T47D (cell line): ENCODE results near the gene ASTN2.
A peak's percentile ranks its signal among the peaks of the same experiment; 100 is the strongest.

Experiments
- DNase-seq, 2 experiments: peaks; one replicate each; pipeline versions ENCODE4 v3.0.0 to v3.0.0-alpha.2; 2011 to 2012; ENCODE audit warnings: low read depth in 1 of 2, low spot score in 1 of 2
- JUND ChIP-seq: IDR thresholded peaks from 2 replicates; pipeline ENCODE4 v1.6.1; 2012; ENCODE audit warnings: low read depth
- in situ Hi-C: cut with HindIII; loops from 2 replicates; pipeline ENCODE4 v1.10.0; 2016; ENCODE audit warnings: low sequenced_read_pairs, low pct_unique_long_range_greater_than_20kb

The ASTN2 gene

DNA sequence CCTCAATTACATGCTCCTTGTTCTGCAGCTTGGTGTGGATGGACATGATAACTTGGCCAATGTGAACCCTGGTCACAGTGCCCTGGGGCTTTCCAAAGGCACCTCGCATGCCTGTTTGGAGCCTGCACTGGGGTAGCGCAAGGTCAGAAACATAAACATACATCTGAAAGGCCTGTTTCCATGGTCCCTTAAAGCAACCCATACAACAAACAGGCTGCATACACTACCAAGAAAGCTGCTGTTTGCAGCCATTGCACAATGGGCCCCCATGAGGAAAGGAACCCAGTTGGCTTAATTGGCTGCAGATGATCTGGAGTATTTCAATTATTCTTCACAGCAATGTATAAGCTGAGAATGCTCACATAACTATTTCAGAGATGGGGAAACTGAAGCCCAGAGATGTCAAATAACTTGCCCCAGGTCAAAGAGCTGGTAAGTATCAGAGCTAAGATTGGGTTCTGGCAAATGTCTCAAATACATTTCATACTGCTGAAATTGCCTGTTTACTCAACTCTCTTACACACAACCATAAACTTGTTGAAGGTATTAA lies 233.9 kb downstream of the ASTN2 start:
- TF ChIP-seq JUND: no peak
- in situ Hi-C loops: no loop called here
- DNase-seq: no peak

- no peak for DNase-seq
- in situ Hi-C loops: no loop called here
- no peak for TF ChIP-seq JUND
These were observed 236.1 kb downstream of the ASTN2 start for GRCh38 chr9:117178596-117179375.

DNA sequence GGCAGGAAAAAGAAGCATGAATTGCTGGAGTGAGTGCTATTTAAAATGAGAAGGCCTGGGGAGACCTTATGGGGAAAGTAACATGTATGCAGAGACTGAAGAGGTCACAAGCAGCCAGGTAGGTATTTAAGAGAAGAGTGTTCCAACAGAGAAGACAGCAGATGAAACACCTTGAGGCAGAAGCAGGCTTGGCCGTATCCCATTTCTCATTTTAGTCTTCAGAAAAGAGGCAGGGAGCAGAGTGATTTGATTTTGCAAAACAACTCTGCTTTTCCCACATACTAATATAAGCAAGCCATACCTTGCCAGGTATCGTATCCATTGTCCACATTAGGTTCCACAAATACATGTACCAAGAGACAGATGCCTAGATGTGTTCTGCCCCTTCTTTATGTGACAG lies 244.3 kb downstream of the ASTN2 start:
- in situ Hi-C loops: no loop called here
- no peak for DNase-seq
- TF ChIP-seq JUND: no peak

DNA sequence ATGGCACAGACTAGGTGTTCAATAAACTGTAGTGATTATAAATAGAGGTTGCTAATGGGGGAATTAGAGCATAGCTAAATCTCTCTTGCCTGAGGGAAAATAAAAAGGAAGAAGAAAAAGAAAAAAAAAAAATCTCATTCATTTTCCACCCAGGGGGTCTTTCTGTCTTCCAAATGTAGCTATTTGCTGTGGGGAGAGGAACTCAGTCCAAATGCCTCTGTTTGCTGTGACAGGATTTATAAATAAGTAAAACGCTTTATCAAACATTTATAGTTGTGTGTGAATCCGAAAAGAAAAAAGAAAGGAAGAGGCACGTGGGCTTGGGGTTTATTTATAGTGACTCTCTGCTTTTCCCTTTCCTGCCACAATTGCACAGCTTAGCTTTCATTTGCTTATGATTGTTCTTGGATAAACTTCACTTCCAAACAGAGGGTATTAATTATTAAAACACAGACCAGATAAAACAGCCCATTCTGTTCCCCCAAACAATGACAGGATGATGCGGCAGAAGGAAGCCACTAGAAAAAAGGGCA lies 245.7 kb downstream of the ASTN2 start:
- DNase-seq: no peak
- no peak for TF ChIP-seq JUND
- in situ Hi-C loops: no loop called here

DNA sequence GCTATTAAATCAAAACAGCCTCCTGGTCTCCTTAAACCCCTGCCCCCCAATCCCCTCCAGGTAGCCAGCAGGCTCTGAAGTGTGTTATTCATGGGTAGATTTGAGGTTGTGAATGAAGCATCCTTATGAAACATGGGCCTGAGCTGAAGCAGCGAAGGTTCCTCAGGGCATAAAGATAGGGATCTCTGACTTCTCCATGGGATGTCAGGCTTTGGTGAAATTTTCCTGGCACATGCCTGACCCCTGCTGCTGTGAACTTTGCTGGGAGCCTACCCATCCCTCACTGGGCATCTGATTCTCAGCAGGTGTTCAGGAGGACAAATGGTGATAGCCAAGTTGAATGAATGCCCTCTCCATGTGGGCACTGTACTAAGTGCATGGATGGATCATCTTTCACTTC lies 250.3 kb downstream of the ASTN2 start:
- TF ChIP-seq JUND: no peak

DNA sequence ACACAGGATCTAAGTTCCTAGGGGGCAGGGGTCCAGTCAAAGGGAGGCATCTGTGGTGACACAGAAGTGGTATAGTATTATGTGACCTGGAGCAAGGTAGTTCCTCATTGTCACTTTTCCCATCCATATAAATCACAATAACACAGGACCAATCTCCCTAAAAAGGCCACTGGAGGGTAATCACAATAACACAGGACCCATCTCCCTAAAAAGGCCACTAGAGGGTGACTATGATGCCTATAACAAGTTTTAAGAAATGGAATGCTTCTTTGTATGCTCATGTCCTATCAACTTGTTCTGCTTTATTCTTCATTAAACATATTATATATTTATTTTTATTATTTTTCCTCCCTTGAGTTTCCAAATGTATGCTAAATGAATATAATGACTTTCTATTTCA lies 254.6 kb downstream of the ASTN2 start:
- in situ Hi-C loops: no loop called here
- TF ChIP-seq JUND: no peak
- DNase-seq: peak; percentile 15 to 37

More for the DNA sequence above, 250.3 kb downstream of the ASTN2 start:
- in situ Hi-C loops: no loop called here
- no peak for DNase-seq

- in situ Hi-C loops: no loop called here
- TF ChIP-seq JUND: no peak
- DNase-seq: no peak
These were observed 257.9 kb downstream of the ASTN2 start for GRCh38 chr9:117156771-117157535.

GRCh38 chr9:117156144-117156688 lies 258.6 kb downstream of the ASTN2 start:
- no peak for DNase-seq
- in situ Hi-C loops: no loop called here
- TF ChIP-seq JUND: no peak

GRCh38 chr9:117153021-117153420 lies 261.8 kb downstream of the ASTN2 start:
- in situ Hi-C loops: no loop called here
- no peak for TF ChIP-seq JUND
- DNase-seq: no peak

DNA sequence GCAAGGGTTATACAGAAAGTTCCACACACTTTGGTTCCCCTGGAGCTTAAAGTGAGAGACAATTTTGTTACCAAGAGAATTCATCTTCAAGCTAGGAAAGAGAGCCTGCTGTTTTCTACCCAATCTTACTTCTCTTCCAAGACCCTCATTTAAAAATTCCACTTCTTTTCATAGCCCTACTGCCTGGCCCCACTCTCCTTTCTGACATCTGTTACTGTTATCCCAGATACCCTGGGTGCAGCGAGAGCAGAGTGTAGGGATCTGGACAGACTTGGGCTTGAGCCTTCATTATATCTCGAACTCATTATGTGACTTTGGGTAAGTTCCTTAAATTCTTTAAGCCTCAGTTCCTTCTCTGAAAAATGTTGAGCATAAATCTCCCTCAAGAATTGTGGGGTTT lies 263.1 kb downstream of the ASTN2 start:
- no peak for TF ChIP-seq JUND
- DNase-seq: no peak
- in situ Hi-C loops: no loop called here

DNA sequence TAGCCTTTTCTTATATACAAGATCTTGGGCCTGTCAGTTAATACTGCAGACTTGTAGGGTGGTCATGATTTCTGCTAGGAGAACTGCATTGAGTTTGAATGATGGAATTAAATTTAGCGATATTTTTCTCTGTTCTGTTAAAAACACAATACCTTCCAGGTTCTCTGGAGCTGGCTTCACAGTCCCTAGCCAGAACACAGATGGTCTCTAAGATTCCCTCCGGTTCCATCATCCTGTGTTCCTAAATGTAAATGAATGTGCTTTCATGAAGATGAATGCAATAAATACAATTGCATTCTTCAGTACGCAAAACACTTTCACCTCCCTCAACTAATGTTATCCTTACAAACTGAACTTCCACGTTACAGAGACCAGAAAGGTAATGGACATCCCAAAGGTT lies 264.9 kb downstream of the ASTN2 start:
- TF ChIP-seq JUND: no peak
- DNase-seq: no peak
- in situ Hi-C loops: no loop called here

DNA sequence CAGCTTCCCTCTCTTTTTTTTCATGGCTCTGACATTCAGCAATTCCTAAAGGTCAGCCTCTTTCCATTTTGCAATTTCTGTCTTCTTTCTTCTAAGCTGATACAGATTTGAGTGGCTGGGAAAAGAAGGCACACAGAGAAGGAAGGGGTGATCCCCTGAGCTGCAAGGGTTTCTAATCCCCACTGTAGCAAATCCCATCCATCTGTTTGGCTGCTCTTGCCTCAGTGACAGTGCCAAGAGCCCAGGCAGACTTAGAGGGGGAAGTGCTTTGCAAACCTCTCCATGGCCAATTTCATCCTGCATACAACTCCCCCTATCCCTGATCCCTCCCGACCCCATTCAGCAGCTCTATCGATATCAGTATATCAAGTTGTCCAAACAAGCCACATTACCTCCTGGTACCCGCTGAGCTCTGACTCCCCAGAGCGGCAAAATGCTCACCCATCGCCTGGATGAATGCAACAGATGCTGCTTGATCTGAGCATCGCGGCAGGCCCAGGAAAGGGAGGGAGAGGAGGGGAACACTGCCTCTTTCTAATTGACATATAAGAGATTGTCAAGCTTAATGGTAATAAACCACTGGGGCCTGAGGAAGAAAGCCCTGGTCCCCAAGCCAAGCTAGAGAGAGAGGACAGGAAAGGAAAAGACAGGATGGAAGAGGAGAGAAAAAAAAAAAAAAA lies 268.9 kb downstream of the ASTN2 start:
- no peak for DNase-seq
- no peak for TF ChIP-seq JUND
- in situ Hi-C loops: no loop called here
